ENCODE measurements around the gene OMD. TPM values are rescaled to one million over a fixed set of nuclear protein-coding genes. Genes with fewer than 3 reads are reported as not detected.

Gene OMD
- total and polyA plus RNA-seq, 9 of the 15 experiments (the other 6 are each of a cell fraction or from before 2014, with no cell fraction given): 0.21 TPM; not detected in 8

- no peak for ATAC-seq
- Histone ChIP-seq H3K9me1 (ENCODE audit: control insufficient read depth, insufficient read depth, low read length) (no peaks in the 10 kb centered on the region), H3K79me2 (ENCODE audit: control insufficient read depth, insufficient read depth, low read length) (no peaks in the 10 kb centered on the region), H2AFZ (ENCODE audit: low read depth, low read length) (no peak overlapping the region), H3K36me3 (ENCODE audit: control insufficient read depth, insufficient read depth, low read length) (no peaks in the 10 kb centered on the region), H3K9ac (ENCODE audit: insufficient read depth in 1 of 2, low read depth in 2 of 2, low read length in 2 of 2) (no peak overlapping the region), H3K4me1 (replicated peaks in 1 of 2; ENCODE audit: control insufficient read depth in 2 of 2, insufficient read depth in 2 of 2, low read length in 2 of 2) (no peaks in the 10 kb centered on the region), H4K20me1 (replicated peaks; ENCODE audit: control insufficient read depth, insufficient read depth, low read length) (no peaks in the 10 kb centered on the region), H3K9me3 (replicated peaks; ENCODE audit: control insufficient read depth, insufficient read depth, low read depth, low read length) (no peaks in the 10 kb centered on the region), H3K27me3 (ENCODE audit: control insufficient read depth in 2 of 2, insufficient read depth in 2 of 2, low read length in 2 of 2) (no peaks in the 10 kb centered on the region), H3K27ac (ENCODE audit: extremely low read depth, low read depth, low read length) (no peak overlapping the region), H3K4me3 (no peak overlapping the region), H3K4me2 (ENCODE audit: insufficient read depth, low read length) (no peak overlapping the region)
- ChIA-PET CTCF (ENCODE audit: low intra/inter-chr PET ratio) (interaction anchor here (1.3 to 1.5 kb wide), 4 partner anchors 111 to 305 kb away, joined by 4 to 13 read pairs (median 5); no protein-coding TSS in a partner anchor), POLR2A (interaction anchor here (0.6 kb wide), 1 partner anchor 11 kb away, joined by 3 read pairs; no protein-coding TSS in a partner anchor)
- BruUV-seq (replicated peaks): no TSS peak
- in situ Hi-C loops (cut with MboI) (loop anchor here (10.0 kb wide), 1 partner anchor 304 kb away; no protein-coding TSS in a partner anchor), intact Hi-C loops (cut with micrococcal nuclease) (loop anchor here (5.0 to 10.0 kb wide), 2 partner anchors 84 to 112 kb away; partner anchors contain the start of genes CENPP and NOL8)
- no peak for DNase-seq (ENCODE audit: extremely low read depth in 1 of 4, low spot score in 3 of 4)
- 56% methylated on average over 5 of the region's 5 CpGs for WGBS (ENCODE audit: insufficient coverage, low coverage, missing lambda C conversion rate)
- no peak for FAIRE-seq
- TF ChIP-seq CTCF (IDR thresholded peaks at IDR 0.05 in 2 of 3, conservative IDR thresholded peaks at IDR 0.05 in 1 of 3; ENCODE audit: insufficient read depth in 2 of 3, low read depth in 1 of 3, low read length in 3 of 3) (peak in 2 of 3 experiments; percentile 9 to 53; a peak in 3 of 6 replicates), CBX3 (IDR thresholded peaks at IDR 0.05; ENCODE audit: borderline replicate concordance in 1 of 2, low read length in 2 of 2) (no peak), NCOA4 (IDR thresholded peaks at IDR 0.05; ENCODE audit: partially characterized antibody) (no peak), RCOR1 (IDR thresholded peaks at IDR 0.05; ENCODE audit: borderline replicate concordance in 1 of 2, low read depth in 2 of 2, low read length in 2 of 2) (no peak), RAD21 (CRISPR knock-in tag; conservative IDR thresholded peaks at IDR 0.05 in 1 of 2, IDR thresholded peaks at IDR 0.05 in 1 of 2) (peak; percentile 41 to 51), ATF7 (IDR thresholded peaks at IDR 0.05) (no peak), RFX7 (CRISPR knock-in tag; IDR thresholded peaks at IDR 0.05) (no peak), SUPT5H (IDR thresholded peaks at IDR 0.05) (no peak), MTF1 (CRISPR knock-in tag; IDR thresholded peaks at IDR 0.05; ENCODE audit: borderline replicate concordance) (no peak), IFI16 (CRISPR knock-in tag; IDR thresholded peaks at IDR 0.05) (no peak), ZNF347 (CRISPR knock-in tag; IDR thresholded peaks at IDR 0.05; ENCODE audit: low read depth) (no peak)
These were observed 14.7 kb upstream of the OMD start for GRCh38 chr9:92438900-92439526.
